CD8-positive, alpha-beta memory T cell (primary cell): ENCODE data around the gene BCL3. TPM values are rescaled to one million over a fixed set of nuclear protein-coding genes. Genes with fewer than 3 reads are reported as not detected.

Experiments
- CTCF ChIA-PET: fragments of 350-600 bp; sonication (Branson Sonifier 250); formaldehyde crosslinking; loops from one replicate; lab custom pipeline; 2021; ENCODE audit warnings: antibody characterized with exemption; lab: Charles Lee
- POLR2A ChIA-PET: fragments of 350-600 bp; sonication (Branson Sonifier 250); formaldehyde crosslinking; loops from one replicate; lab custom pipeline; 2021; ENCODE audit warnings: antibody characterized with exemption; lab: Charles Lee
- DNase-seq, 5 donors: peaks; one replicate each; pipeline versions ENCODE4 v3.0.0 to v3.0.0-alpha.2; 2020 to 2022; ENCODE audit warnings: mixed read lengths in 1 of 5
- H3K27ac ChIP-seq: one replicate; pipeline ENCODE4 v1.7.0; 2013; ENCODE audit warnings: low read depth, mild to moderate bottlenecking, low read length, moderate library complexity
- H3K27me3 ChIP-seq: 2 replicates; pipeline ENCODE4 v1.7.0; 2013; ENCODE audit warnings: low read length, mild to moderate bottlenecking; ENCODE audit not compliant: insufficient read depth, poor library complexity, severe bottlenecking
- H3K36me3 ChIP-seq: 2 replicates; pipeline ENCODE4 v1.7.0; 2013; ENCODE audit warnings: mild to moderate bottlenecking, low read length, moderate library complexity; ENCODE audit not compliant: insufficient read depth
- H3K4me1 ChIP-seq: 2 replicates; pipeline ENCODE4 v1.7.0; 2013; ENCODE audit warnings: mild to moderate bottlenecking, low read length, moderate library complexity; ENCODE audit not compliant: insufficient read depth
- H3K4me3 ChIP-seq: 2 replicates; pipeline ENCODE4 v1.7.0; 2013; ENCODE audit warnings: mild to moderate bottlenecking, low read length
- H3K9me3 ChIP-seq: 2 replicates; pipeline ENCODE4 v1.7.0; 2013; ENCODE audit warnings: mild to moderate bottlenecking, low read length
- H3K27ac Mint-ChIP-seq, 8 donors: one replicate each; pipeline ENCODE4 v1.8.0; 2020 to 2021; ENCODE audit warnings: mixed read lengths in 8 of 8, mild to moderate bottlenecking in 6 of 8, inconsistent platforms in 3 of 8, moderate library complexity in 3 of 8
- H3K27me3 Mint-ChIP-seq, 2 donors: one replicate each; pipeline ENCODE4 v1.8.0; 2020 to 2021; ENCODE audit warnings: mixed read lengths in 2 of 2, mild to moderate bottlenecking in 1 of 2, moderate library complexity in 1 of 2
- H3K36me3 Mint-ChIP-seq, 3 donors: one replicate each; pipeline ENCODE4 v1.8.0; 2020 to 2021; ENCODE audit warnings: mixed read lengths in 3 of 3, inconsistent platforms in 1 of 3, mild to moderate bottlenecking in 1 of 3
- H3K4me1 Mint-ChIP-seq, 3 donors: one replicate each; pipeline ENCODE4 v1.8.0; 2020 to 2021; ENCODE audit warnings: mixed read lengths in 3 of 3, inconsistent platforms in 1 of 3, mild to moderate bottlenecking in 1 of 3
- H3K4me3 Mint-ChIP-seq, 7 donors: one replicate each; pipeline ENCODE4 v1.8.0; 2020 to 2021; ENCODE audit warnings: mixed read lengths in 7 of 7, mild to moderate bottlenecking in 6 of 7, moderate library complexity in 4 of 7, inconsistent platforms in 2 of 7
- H3K9me3 Mint-ChIP-seq, 5 donors: one replicate each; pipeline ENCODE4 v1.8.0; 2020 to 2022; ENCODE audit warnings: mixed read lengths in 5 of 5, mild to moderate bottlenecking in 3 of 5, moderate library complexity in 2 of 5, inconsistent platforms in 1 of 5
- polyA plus RNA-seq: library from polyadenylated mRNA; unstranded; fragments of 300-500 nt; fragmentation: Illumina TruSeq; gene quantifications from one replicate; pipeline ENCODE4 v1.2.3, GENCODE V29; 2021
- total RNA-seq, 2 experiments: library from RNA; stranded (reverse); gene quantifications; one replicate each; pipeline ENCODE4 v1.2.3, GENCODE V29; 2021

The BCL3 gene
- total and polyA plus RNA-seq, 3 experiments from 2014 or later, result 9.8 to 33.9 (median 30.5) TPM

DNA sequence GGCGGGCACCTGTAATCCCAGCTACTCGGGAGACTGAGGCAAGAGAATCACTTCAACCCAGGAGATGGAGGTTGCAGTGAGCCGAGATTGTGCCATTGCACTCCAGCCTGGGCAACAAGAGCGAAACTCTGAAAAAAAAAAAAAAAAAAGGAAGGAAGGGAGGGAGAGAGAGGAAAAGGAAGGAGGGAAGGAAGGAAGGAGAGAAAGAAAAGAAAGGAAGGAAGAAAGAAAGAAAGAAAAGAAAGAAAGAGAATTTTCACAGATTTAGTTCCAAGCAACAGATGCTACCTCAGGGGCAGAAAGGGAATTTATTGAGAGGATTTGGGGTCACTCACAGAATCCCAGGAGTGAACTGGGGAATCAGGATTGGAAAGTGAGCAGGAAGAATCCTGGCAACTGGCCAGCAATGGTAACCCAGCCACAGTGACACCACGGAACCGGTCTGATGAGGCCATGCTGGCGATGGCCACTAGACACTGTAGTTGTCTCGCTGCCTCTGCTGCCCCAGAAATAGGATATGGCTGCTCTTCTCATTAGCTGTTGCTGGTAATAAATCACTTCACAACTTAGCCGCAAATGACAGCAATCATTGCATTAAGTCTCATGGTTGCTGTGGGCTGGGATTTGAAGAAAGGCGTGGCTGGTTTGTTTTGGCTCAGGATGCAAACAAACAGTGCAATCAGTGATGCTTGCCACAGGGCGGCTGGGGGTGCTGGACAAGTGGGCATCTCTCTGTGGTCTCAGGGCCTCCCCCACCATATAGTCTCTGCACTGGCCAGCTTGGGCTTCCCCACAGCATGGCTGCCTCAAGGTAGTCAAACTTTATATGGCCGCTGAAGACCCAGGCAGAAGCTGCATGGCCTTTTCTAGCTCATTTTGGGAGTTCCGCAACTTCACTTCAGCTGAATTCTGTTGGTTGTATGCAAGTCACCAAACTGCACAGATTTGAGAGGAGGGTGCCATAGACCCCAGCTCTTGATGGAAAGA is 55.2 kb downstream of the BCL3 start:
- CTCF ChIA-PET, result interaction anchor here (1.1 to 1.4 kb wide), 2 partner anchors 34 to 41 kb away, joined by 3 to 4 read pairs; no protein-coding TSS in a partner anchor
- POLR2A ChIA-PET, result no interaction called here

DNA sequence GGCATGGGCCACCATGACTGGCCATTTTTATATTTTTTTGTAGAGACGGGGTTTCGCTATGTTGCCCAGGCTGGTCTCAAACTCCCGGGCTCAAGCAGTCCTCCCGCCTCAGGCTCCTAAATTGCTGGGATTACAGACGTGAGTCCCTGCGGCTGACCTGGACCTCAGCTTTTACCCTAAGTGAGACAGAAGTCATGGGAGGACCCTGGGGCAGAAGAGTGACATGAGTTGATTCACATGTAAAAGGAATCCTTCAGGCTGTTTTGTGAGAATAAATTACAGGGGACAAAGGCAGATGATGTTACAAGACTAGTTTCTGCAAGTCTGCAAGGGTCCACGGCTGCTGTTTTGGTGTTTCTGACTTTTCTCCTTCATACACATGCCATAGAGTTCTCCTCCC is 57.8 kb downstream of the BCL3 start:
- Histone ChIP-seq H3K4me1 (peaks cover 5% of the 10 kb centered on the region), H3K36me3 (no peaks in the 10 kb centered on the region), H3K9me3 (no peaks in the 10 kb centered on the region), H3K27me3 (peaks cover 7% of the 10 kb centered on the region), H3K4me3 (no peak overlapping the region), H3K27ac (no peak overlapping the region)
- H3K27ac Mint-ChIP-seq, result no peak overlapping the region
- peaks cover 21 to 25% of the 10 kb centered on the region in 2 donors for H3K27me3 Mint-ChIP-seq
- H3K4me1 Mint-ChIP-seq, result peaks cover 0 to 10% (median 0%) of the 10 kb centered on the region in 3 donors
- no peaks in the 10 kb centered on the region for H3K36me3 Mint-ChIP-seq
- ChIA-PET POLR2A (no interaction called here), CTCF (no interaction called here)
- H3K9me3 Mint-ChIP-seq, result no peaks in the 10 kb centered on the region
- no peak overlapping the region for H3K4me3 Mint-ChIP-seq
- no peak for DNase-seq

More for the DNA sequence above, 55.2 kb downstream of the BCL3 start:
- Histone ChIP-seq H3K36me3 (no peaks in the 10 kb centered on the region), H3K27ac (no peak overlapping the region), H3K27me3 (peaks cover 4% of the 10 kb centered on the region), H3K4me3 (no peak overlapping the region), H3K9me3 (no peaks in the 10 kb centered on the region), H3K4me1 (no peaks in the 10 kb centered on the region)
- DNase-seq, result no peak
- Mint-ChIP-seq H3K36me3 (no peaks in the 10 kb centered on the region), H3K9me3 (no peaks in the 10 kb centered on the region), H3K4me3 (no peak overlapping the region), H3K27ac (peak overlapping the region in 1 of 8 donors; percentile 58), H3K27me3 (peaks cover 12 to 13% of the 10 kb centered on the region in 2 donors), H3K4me1 (peaks cover 0 to 6% (median 0%) of the 10 kb centered on the region in 3 donors)

DNA sequence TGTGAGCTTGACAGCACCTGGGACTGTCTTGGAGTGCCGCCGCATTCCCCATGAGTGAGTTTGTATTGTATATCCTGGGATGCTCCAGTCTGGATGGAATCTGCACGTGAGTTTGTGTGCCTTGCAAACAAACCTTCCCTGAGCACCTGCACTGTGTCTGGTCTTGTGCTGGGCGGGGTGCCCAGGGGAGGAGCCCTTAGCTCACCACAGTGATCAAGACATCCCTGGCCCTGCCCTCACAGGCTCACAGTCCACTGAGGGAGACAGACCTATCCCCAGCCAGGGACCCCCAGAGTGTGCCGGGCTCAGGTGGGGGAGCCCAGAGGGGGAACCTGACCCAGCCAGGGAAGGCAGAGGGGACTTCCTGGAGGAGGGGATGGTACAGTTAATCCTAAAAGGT is 58.7 kb downstream of the BCL3 start:
- no peaks in the 10 kb centered on the region for H3K36me3 ChIP-seq
- peaks cover 5% of the 10 kb centered on the region for H3K4me1 ChIP-seq
- H3K4me1 Mint-ChIP-seq, result peaks cover 0 to 10% (median 0%) of the 10 kb centered on the region in 3 donors
- CTCF ChIA-PET, result interaction anchor here (0.6 to 0.8 kb wide), 2 partner anchors 16 to 1137 kb away, joined by 3 read pairs; no protein-coding TSS in a partner anchor
- no peaks in the 10 kb centered on the region for H3K9me3 ChIP-seq
- H3K9me3 Mint-ChIP-seq, result no peaks in the 10 kb centered on the region
- no peaks in the 10 kb centered on the region for H3K36me3 Mint-ChIP-seq
- H3K4me3 Mint-ChIP-seq, result no peak overlapping the region
- H3K4me3 ChIP-seq, result no peak overlapping the region
- peaks cover 7% of the 10 kb centered on the region for H3K27me3 ChIP-seq
- no peak overlapping the region for H3K27ac ChIP-seq
- H3K27me3 Mint-ChIP-seq, result peaks cover 21 to 29% of the 10 kb centered on the region in 2 donors
- H3K27ac Mint-ChIP-seq, result no peak overlapping the region
- no peak for DNase-seq
- POLR2A ChIA-PET, result no interaction called here

DNA sequence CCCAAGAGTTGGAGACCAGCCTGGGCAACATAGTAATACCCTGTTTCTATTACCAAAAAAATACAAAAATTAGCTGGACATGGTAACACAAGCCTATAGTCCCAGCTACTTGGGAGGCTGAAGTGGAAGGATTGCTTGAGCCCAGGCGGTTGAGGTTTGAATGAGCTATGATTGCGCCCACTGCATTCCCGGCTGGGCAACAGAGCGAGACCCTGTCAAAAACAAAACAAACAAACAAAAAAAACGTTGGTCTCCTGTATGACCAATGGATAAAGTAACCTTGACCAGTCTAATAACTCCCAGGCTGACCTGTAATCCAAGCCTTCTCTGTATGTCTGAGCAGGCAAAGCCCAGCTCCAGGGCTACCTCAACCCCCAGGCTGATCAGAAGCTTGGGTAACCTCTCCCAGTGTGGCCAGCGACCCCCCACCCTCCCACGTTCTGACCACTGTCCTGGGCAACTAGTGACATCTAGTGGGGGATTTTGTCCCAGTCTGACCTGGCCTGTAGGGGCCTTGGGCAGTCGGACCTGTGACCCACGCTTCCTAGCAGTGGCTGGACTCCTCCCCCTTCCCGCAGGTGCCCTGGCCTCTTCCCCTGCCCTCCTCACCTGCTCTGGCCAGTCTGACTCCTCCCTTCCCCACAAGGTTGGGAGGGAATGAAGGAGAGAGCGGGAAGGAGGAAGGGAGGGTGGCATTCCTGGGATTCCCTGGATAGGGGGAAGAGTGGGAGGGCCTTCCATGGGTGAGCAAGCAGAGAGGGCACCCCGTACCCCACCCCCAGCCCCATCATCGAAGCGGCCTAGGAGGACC is 59.3 kb downstream of the BCL3 start:
- peaks cover 7% of the 10 kb centered on the region for H3K27me3 ChIP-seq
- no peak for DNase-seq
- no peaks in the 10 kb centered on the region for H3K9me3 ChIP-seq
- H3K4me3 ChIP-seq, result no peak overlapping the region
- Mint-ChIP-seq H3K27ac (no peak overlapping the region), H3K27me3 (peaks cover 21 to 25% of the 10 kb centered on the region in 2 donors), H3K4me1 (peaks cover 0 to 10% (median 0%) of the 10 kb centered on the region in 3 donors), H3K9me3 (no peaks in the 10 kb centered on the region), H3K36me3 (no peaks in the 10 kb centered on the region), H3K4me3 (no peak overlapping the region)
- ChIA-PET CTCF (interaction anchor here (0.8 kb wide), 1 partner anchor 16 kb away, joined by 3 read pairs; no protein-coding TSS in a partner anchor), POLR2A (no interaction called here)
- H3K27ac ChIP-seq, result no peak overlapping the region
- no peaks in the 10 kb centered on the region for H3K36me3 ChIP-seq
- peaks cover 5% of the 10 kb centered on the region for H3K4me1 ChIP-seq

DNA sequence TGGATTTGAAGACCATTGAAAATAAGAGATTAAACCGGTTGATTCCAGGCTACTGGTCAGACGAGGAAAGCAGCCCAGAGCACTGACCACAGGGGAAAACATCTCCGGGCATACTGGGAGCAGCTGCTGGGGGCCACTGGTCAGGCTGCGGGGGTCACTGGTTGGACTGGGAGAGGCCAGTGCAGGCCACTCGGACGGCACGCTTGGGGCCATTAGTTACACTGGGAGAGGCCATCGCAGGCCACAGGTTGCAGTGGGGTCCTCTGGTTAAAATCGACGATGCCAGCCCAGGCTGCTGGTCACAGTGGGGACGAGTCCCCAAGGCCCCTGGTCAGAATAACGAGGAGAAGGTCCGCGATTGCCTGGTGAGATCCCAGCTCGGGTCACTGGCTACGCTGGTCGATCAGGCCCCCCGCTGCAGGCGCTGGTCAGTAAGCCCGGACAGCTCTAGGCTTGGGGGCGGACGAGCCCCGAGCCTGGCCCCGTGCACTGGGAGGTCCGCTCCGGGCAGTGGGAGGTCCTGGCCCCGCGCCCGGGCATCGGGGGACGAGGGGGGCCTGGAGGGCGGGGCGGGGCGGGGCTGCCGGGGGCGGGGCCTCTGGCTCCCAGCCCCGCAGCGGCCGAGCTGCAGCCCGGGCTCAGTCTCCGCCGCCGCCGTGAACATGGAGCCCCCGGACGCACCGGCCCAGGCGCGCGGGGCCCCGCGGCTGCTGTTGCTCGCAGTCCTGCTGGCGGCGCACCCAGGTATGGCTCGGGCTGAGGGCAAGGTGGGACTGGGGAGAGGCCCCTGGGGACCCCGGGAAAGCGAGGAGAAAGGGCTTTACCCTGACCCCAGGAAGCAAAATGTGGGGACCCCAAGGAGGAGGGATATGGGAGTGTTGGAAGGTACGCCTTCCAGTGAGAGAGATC is 60.2 kb downstream of the BCL3 start, which contains the start of gene BCAM:
Gene BCAM, plus strand, starts transcription at position 641 of the 909 bp plus-strand sequence. Its CDS starts 22 bp downstream, at position 663.
- Mint-ChIP-seq H3K27ac (no peak within 1 kb of the TSS), H3K4me1 (peaks cover 0 to 10% (median 0%) of the 10 kb centered on the region in 3 donors), H3K9me3 (no peaks in the 10 kb centered on the region), H3K27me3 (peaks cover 21 to 25% of the 10 kb centered on the region in 2 donors), H3K36me3 (no peaks in the 10 kb centered on the region), H3K4me3 (no peak within 1 kb of the TSS)
- H3K27ac ChIP-seq, result peak within 1 kb of the TSS; percentile 31
- no peaks in the 10 kb centered on the region for H3K9me3 ChIP-seq
- ChIA-PET POLR2A (no interaction called here), CTCF (interaction anchor here (0.5 kb wide), 1 partner anchor 22 kb away, joined by 3 read pairs; no protein-coding TSS in a partner anchor)
- H3K27me3 ChIP-seq, result peaks cover 7% of the 10 kb centered on the region
- H3K4me1 ChIP-seq, result peaks cover 5% of the 10 kb centered on the region
- H3K4me3 ChIP-seq, result no peak within 1 kb of the TSS
- DNase-seq, result no peak
- H3K36me3 ChIP-seq, result no peaks in the 10 kb centered on the region

Other genes with a start within 250 kb of the BCL3 start
- gene ZNF180, start 248.2 kb upstream of the BCL3 start, total RNA-seq, result 1 to 10 TPM; 8.6 to 9.1 TPM
- gene ZNF180, start 248.2 kb upstream of the BCL3 start, polyA plus RNA-seq, result 8.4 TPM
- gene CEACAM20, start 219.0 kb upstream of the BCL3 start, total RNA-seq, result not detected
- not detected for gene CEACAM20, start 219.0 kb upstream of the BCL3 start, polyA plus RNA-seq
- gene IGSF23, start 135.1 kb upstream of the BCL3 start, total RNA-seq, result not detected
- not detected for gene IGSF23, start 135.1 kb upstream of the BCL3 start, polyA plus RNA-seq
- 1 to 10 TPM; 5.2 to 5.3 TPM for gene PVR, start 104.8 kb upstream of the BCL3 start, total RNA-seq
- 0.56 TPM for gene PVR, start 104.8 kb upstream of the BCL3 start, polyA plus RNA-seq
- under 1 TPM; 0.18 to 0.24 TPM for gene CEACAM19, start 77.2 kb upstream of the BCL3 start, total RNA-seq
- gene CEACAM19, start 77.2 kb upstream of the BCL3 start, polyA plus RNA-seq, result not detected
- gene CEACAM16, start 49.6 kb upstream of the BCL3 start, total RNA-seq, result not detected
- gene CEACAM16, start 49.6 kb upstream of the BCL3 start, polyA plus RNA-seq, result not detected
- not detected for gene CBLC, start 29.2 kb downstream of the BCL3 start, total RNA-seq
- not detected for gene CBLC, start 29.2 kb downstream of the BCL3 start, polyA plus RNA-seq
- gene BCAM, start 60.4 kb downstream of the BCL3 start, total RNA-seq, result not detected
- not detected for gene BCAM, start 60.4 kb downstream of the BCL3 start, polyA plus RNA-seq
- gene NECTIN2, start 97.6 kb downstream of the BCL3 start, total RNA-seq, result under 1 TPM; 0.22 to 0.66 TPM
- gene NECTIN2, start 97.6 kb downstream of the BCL3 start, polyA plus RNA-seq, result 0.47 TPM
- gene TOMM40, start 142.5 kb downstream of the BCL3 start, total RNA-seq, result 100 to 1,000 TPM; 211 to 218 TPM
- 41.4 TPM for gene TOMM40, start 142.5 kb downstream of the BCL3 start, polyA plus RNA-seq
- gene APOE, start 157.1 kb downstream of the BCL3 start, total RNA-seq, result 1 to 10 TPM; 4.5 TPM
- gene APOE, start 157.1 kb downstream of the BCL3 start, polyA plus RNA-seq, result not detected
- gene APOC1, start 165.9 kb downstream of the BCL3 start, total RNA-seq, result 1 to 10 TPM; 4.6 to 5.7 TPM
- not detected for gene APOC1, start 165.9 kb downstream of the BCL3 start, polyA plus RNA-seq
- gene APOC4, start 193.5 kb downstream of the BCL3 start, total RNA-seq, result not detected
- not detected for gene APOC4, start 193.5 kb downstream of the BCL3 start, polyA plus RNA-seq
- not detected for gene APOC2, start 197.3 kb downstream of the BCL3 start, total RNA-seq
- gene APOC2, start 197.3 kb downstream of the BCL3 start, polyA plus RNA-seq, result not detected
- gene CLPTM1, start 206.7 kb downstream of the BCL3 start, total RNA-seq, result 10 to 100 TPM; 78.6 to 82.5 TPM
- 27.5 TPM for gene CLPTM1, start 206.7 kb downstream of the BCL3 start, polyA plus RNA-seq